GM23338 (cell line): ENCODE measurements around the gene SLCO4A1. TPM values are rescaled to one million over a fixed set of nuclear protein-coding genes. Genes with fewer than 3 reads are reported as not detected.

Experiments
- ATAC-seq: fragments of 200-7000 bp; cut with Tn5 transposase; 3 replicates; pipeline ENCODE4 v1.9.1; 2020
- DNase-seq: peaks from one replicate; pipeline ENCODE4 v3.0.0-alpha.2; 2015; ENCODE audit warnings: low spot score
- H2AFZ ChIP-seq: fragments of 200-600 bp; sonication (generic); 2 replicates; pipeline ENCODE4 v1.8.0; 2016; ENCODE audit warnings: antibody characterized with exemption, mild to moderate bottlenecking, moderate library complexity
- H3F3A ChIP-seq: fragments of 200-600 bp; sonication (generic); replicated peaks from 2 replicates; pipeline ENCODE4 v1.8.0; 2017; ENCODE audit warnings: antibody characterized with exemption, mixed run types, low read depth
- H3K27ac ChIP-seq: fragments of 200-600 bp; sonication (generic); 2 replicates; pipeline ENCODE4 v1.6.1; 2016; ENCODE audit warnings: low read depth
- H3K27me3 ChIP-seq: fragments of 200-600 bp; sonication (generic); 2 replicates; pipeline ENCODE4 v1.8.0; 2016; ENCODE audit warnings: mild to moderate bottlenecking, mixed run types, moderate library complexity; ENCODE audit not compliant: insufficient read depth
- H3K36me3 ChIP-seq: fragments of 200-600 bp; sonication (generic); 2 replicates; pipeline ENCODE4 v1.8.0; 2016; ENCODE audit warnings: mild to moderate bottlenecking; ENCODE audit not compliant: insufficient read depth
- H3K4me1 ChIP-seq: fragments of 200-600 bp; sonication (generic); 2 replicates; pipeline ENCODE4 v1.8.0; 2016; ENCODE audit warnings: mild to moderate bottlenecking, moderate library complexity; ENCODE audit not compliant: insufficient read depth
- H3K4me2 ChIP-seq: fragments of 200-600 bp; sonication (generic); 2 replicates; pipeline ENCODE4 v1.7.1; 2017; ENCODE audit warnings: mixed run types
- H3K4me3 ChIP-seq: fragments of 200-600 bp; sonication (generic); 2 replicates; pipeline ENCODE4 v1.6.1; 2016; ENCODE audit warnings: mixed run types
- H3K79me2 ChIP-seq: fragments of 200-600 bp; sonication (generic); replicated peaks from 2 replicates; pipeline ENCODE4 v1.8.0; 2017; ENCODE audit warnings: mild to moderate bottlenecking; ENCODE audit not compliant: insufficient read depth
- H3K9me2 ChIP-seq: fragments of 200-600 bp; sonication (generic); 2 replicates; pipeline ENCODE4 v1.8.0; 2017; ENCODE audit not compliant: insufficient read depth
- H4K20me1 ChIP-seq: fragments of 200-600 bp; sonication (generic); replicated peaks from 2 replicates; pipeline ENCODE4 v1.8.0; 2017; ENCODE audit warnings: mild to moderate bottlenecking; ENCODE audit not compliant: insufficient read depth
- H3K27ac Mint-ChIP-seq: 2 replicates; pipeline ENCODE4 v1.8.0; 2020; ENCODE audit warnings: inconsistent platforms, mild to moderate bottlenecking, moderate library complexity, mixed read lengths
- H3K27me3 Mint-ChIP-seq: 3 replicates; pipeline ENCODE4 v1.8.0; 2022; ENCODE audit warnings: low read depth, mild to moderate bottlenecking, moderate library complexity, mixed read lengths, inconsistent platforms; ENCODE audit not compliant: insufficient read depth, poor library complexity
- H3K36me3 Mint-ChIP-seq: 3 replicates; pipeline ENCODE4 v1.8.0; 2021; ENCODE audit warnings: low read depth, mild to moderate bottlenecking, inconsistent platforms, moderate library complexity, mixed read lengths
- H3K4me1 Mint-ChIP-seq: 3 replicates; pipeline ENCODE4 v1.8.0; 2020; ENCODE audit warnings: mild to moderate bottlenecking, inconsistent platforms, mixed read lengths
- H3K4me3 Mint-ChIP-seq: 3 replicates; pipeline ENCODE4 v1.8.0; 2021; ENCODE audit warnings: moderate library complexity, mild to moderate bottlenecking, inconsistent platforms, mixed read lengths
- H3K9me3 Mint-ChIP-seq: 3 replicates; pipeline ENCODE4 v1.8.0; 2020; ENCODE audit warnings: moderate library complexity, mild to moderate bottlenecking, inconsistent platforms, mixed read lengths
- CREB1 ChIP-seq: fragments of 250-450 bp; sonication (Bioruptor Pico); IDR thresholded peaks from 2 replicates; pipeline ENCODE4 v1.5.0; 2020; ENCODE audit warnings: low read depth, mild to moderate bottlenecking, moderate library complexity
- ETS1 ChIP-seq: IDR thresholded peaks from 2 replicates; pipeline ENCODE4 v1.6.1; 2016; ENCODE audit warnings: antibody characterized with exemption
- EZH2 ChIP-seq: fragments of 200-600 bp; sonication (generic); IDR thresholded peaks from one replicate; pipeline ENCODE4 v1.8.0; 2017; ENCODE audit warnings: antibody characterized with exemption, mild to moderate bottlenecking, low read depth; ENCODE audit not compliant: unreplicated experiment
- EZH2phosphoT487 ChIP-seq: fragments of 200-600 bp; sonication (generic); IDR thresholded peaks from one replicate; pipeline ENCODE4 v1.8.1; 2018; ENCODE audit warnings: antibody characterized with exemption; ENCODE audit not compliant: unreplicated experiment
- JUNB ChIP-seq: IDR thresholded peaks from one replicate; pipeline ENCODE4 v1.6.1; 2016; ENCODE audit warnings: antibody characterized with exemption; ENCODE audit not compliant: unreplicated experiment
- NANOG ChIP-seq: IDR thresholded peaks from 2 replicates; pipeline ENCODE4 v1.6.1; 2016; ENCODE audit warnings: antibody characterized with exemption, borderline replicate concordance
- POLR2AphosphoS5 ChIP-seq: IDR thresholded peaks from 2 replicates; pipeline ENCODE4 v1.6.1; 2016; ENCODE audit warnings: antibody characterized with exemption, low read depth
- ZNF331 ChIP-seq: fragments of 250-450 bp; sonication (Bioruptor Pico); IDR thresholded peaks from 2 replicates; pipeline ENCODE4 v1.5.0; 2020; ENCODE audit warnings: low read depth, mild to moderate bottlenecking, moderate library complexity
- polyA plus RNA-seq: library from polyadenylated mRNA; unstranded; fragments of >200 nt; fragmentation: Nextera tagmentation; extraction: Ambion mirVana; gene quantifications from 2 replicates; pipeline ENCODE4 v1.2.1, GENCODE V29; 2016
- total RNA-seq: library from RNA; depleted of rRNA; stranded (reverse); fragments of >200 nt; shearing (Covaris generic); gene quantifications from 2 replicates; pipeline ENCODE4 v1.2.3, GENCODE V29; 2014
- TF ChIP-seq, protein P1 (sequence below): IDR thresholded peaks from one replicate; pipeline ENCODE4 v1.6.1; 2018; ENCODE audit warnings: antibody characterized with exemption; ENCODE audit not compliant: unreplicated experiment
- TF ChIP-seq, protein P2 (sequence below): fragments of 250-450 bp; sonication (Bioruptor Pico); IDR thresholded peaks from 2 replicates; pipeline ENCODE4 v1.5.0; 2020; ENCODE audit warnings: mild to moderate bottlenecking, moderate library complexity

Gene SLCO4A1
- total and polyA plus RNA-seq, 2 experiments from 2014 or later: 28.5 to 41.6 TPM

DNA sequence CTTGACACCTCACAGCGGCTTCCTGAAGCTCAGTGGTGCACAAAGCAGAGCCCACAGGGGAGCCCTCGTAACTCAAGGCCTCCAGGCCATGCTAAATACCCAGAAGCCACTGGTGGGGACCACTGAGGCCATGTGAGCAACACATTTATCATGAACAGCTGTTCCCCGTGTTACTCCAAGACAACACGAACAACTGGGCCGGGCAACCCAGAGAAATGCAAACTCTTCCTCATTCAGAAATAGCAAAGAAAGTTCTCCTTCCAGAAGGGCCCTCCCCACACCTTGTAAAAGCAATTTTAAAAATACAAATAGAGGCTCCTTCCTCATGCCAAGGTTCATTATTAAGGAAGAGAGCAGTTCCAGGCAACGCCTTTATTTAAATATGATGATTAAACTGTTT, 36.3 kb upstream of the SLCO4A1 start:
- Histone ChIP-seq H3K9me2 (no peaks in the 10 kb centered on the region), H3K27me3 (no peaks in the 10 kb centered on the region), H3K36me3 (no peaks in the 10 kb centered on the region), H3K4me1 (peaks cover 21% of the 10 kb centered on the region), H3K79me2 (no peaks in the 10 kb centered on the region), H3K27ac (peak overlapping the region; percentile 24), H3K4me2 (peak overlapping the region; percentile 37), H4K20me1 (no peaks in the 10 kb centered on the region), H2AFZ (no peak overlapping the region), H3F3A (peaks cover 26% of the 10 kb centered on the region; the same call in 1 of the 2 replicates), H3K4me3 (peak overlapping the region; percentile 1; the same call in 1 of the 2 replicates)
- H3K4me3 Mint-ChIP-seq: peak overlapping the region; percentile 38
- H3K9me3 Mint-ChIP-seq: peaks cover 4% of the 10 kb centered on the region; the same call in 1 of the 3 replicates
- H3K27me3 Mint-ChIP-seq: peaks cover 10% of the 10 kb centered on the region
- TF ChIP-seq, protein P1, sequence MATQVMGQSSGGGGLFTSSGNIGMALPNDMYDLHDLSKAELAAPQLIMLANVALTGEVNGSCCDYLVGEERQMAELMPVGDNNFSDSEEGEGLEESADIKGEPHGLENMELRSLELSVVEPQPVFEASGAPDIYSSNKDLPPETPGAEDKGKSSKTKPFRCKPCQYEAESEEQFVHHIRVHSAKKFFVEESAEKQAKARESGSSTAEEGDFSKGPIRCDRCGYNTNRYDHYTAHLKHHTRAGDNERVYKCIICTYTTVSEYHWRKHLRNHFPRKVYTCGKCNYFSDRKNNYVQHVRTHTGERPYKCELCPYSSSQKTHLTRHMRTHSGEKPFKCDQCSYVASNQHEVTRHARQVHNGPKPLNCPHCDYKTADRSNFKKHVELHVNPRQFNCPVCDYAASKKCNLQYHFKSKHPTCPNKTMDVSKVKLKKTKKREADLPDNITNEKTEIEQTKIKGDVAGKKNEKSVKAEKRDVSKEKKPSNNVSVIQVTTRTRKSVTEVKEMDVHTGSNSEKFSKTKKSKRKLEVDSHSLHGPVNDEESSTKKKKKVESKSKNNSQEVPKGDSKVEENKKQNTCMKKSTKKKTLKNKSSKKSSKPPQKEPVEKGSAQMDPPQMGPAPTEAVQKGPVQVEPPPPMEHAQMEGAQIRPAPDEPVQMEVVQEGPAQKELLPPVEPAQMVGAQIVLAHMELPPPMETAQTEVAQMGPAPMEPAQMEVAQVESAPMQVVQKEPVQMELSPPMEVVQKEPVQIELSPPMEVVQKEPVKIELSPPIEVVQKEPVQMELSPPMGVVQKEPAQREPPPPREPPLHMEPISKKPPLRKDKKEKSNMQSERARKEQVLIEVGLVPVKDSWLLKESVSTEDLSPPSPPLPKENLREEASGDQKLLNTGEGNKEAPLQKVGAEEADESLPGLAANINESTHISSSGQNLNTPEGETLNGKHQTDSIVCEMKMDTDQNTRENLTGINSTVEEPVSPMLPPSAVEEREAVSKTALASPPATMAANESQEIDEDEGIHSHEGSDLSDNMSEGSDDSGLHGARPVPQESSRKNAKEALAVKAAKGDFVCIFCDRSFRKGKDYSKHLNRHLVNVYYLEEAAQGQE: no peak
- TF ChIP-seq EZH2 (no peak), POLR2AphosphoS5 (no peak), ETS1 (no peak), JUNB (no peak), CREB1 (CRISPR knock-in tag) (no peak), ZNF331 (no peak), NANOG (no peak), EZH2phosphoT487 (no peak)
- TF ChIP-seq, protein P2, sequence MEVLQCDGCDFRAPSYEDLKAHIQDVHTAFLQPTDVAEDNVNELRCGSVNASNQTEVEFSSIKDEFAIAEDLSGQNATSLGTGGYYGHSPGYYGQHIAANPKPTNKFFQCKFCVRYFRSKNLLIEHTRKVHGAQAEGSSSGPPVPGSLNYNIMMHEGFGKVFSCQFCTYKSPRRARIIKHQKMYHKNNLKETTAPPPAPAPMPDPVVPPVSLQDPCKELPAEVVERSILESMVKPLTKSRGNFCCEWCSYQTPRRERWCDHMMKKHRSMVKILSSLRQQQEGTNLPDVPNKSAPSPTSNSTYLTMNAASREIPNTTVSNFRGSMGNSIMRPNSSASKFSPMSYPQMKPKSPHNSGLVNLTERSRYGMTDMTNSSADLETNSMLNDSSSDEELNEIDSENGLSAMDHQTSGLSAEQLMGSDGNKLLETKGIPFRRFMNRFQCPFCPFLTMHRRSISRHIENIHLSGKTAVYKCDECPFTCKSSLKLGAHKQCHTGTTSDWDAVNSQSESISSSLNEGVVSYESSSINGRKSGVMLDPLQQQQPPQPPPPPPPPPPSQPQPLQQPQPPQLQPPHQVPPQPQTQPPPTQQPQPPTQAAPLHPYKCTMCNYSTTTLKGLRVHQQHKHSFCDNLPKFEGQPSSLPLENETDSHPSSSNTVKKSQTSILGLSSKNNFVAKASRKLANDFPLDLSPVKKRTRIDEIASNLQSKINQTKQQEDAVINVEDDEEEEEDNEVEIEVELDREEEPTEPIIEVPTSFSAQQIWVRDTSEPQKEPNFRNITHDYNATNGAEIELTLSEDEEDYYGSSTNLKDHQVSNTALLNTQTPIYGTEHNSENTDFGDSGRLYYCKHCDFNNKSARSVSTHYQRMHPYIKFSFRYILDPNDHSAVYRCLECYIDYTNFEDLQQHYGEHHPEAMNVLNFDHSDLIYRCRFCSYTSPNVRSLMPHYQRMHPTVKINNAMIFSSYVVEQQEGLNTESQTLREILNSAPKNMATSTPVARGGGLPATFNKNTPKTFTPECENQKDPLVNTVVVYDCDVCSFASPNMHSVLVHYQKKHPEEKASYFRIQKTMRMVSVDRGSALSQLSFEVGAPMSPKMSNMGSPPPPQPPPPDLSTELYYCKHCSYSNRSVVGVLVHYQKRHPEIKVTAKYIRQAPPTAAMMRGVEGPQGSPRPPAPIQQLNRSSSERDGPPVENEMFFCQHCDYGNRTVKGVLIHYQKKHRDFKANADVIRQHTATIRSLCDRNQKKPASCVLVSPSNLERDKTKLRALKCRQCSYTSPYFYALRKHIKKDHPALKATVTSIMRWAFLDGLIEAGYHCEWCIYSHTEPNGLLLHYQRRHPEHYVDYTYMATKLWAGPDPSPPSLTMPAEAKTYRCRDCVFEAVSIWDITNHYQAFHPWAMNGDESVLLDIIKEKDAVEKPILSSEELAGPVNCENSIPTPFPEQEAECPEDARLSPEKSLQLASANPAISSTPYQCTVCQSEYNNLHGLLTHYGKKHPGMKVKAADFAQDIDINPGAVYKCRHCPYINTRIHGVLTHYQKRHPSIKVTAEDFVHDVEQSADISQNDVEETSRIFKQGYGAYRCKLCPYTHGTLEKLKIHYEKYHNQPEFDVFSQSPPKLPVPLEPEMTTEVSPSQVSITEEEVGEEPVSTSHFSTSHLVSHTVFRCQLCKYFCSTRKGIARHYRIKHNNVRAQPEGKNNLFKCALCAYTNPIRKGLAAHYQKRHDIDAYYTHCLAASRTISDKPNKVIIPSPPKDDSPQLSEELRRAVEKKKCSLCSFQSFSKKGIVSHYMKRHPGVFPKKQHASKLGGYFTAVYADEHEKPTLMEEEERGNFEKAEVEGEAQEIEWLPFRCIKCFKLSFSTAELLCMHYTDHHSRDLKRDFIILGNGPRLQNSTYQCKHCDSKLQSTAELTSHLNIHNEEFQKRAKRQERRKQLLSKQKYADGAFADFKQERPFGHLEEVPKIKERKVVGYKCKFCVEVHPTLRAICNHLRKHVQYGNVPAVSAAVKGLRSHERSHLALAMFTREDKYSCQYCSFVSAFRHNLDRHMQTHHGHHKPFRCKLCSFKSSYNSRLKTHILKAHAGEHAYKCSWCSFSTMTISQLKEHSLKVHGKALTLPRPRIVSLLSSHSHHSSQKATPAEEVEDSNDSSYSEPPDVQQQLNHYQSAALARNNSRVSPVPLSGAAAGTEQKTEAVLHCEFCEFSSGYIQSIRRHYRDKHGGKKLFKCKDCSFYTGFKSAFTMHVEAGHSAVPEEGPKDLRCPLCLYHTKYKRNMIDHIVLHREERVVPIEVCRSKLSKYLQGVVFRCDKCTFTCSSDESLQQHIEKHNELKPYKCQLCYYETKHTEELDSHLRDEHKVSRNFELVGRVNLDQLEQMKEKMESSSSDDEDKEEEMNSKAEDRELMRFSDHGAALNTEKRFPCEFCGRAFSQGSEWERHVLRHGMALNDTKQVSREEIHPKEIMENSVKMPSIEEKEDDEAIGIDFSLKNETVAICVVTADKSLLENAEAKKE (CRISPR knock-in tag): no peak
- H3K27ac Mint-ChIP-seq: peak overlapping the region; percentile 44
- no peaks in the 10 kb centered on the region; the same call in 2 of the 3 replicates for H3K36me3 Mint-ChIP-seq
- peaks cover 44% of the 10 kb centered on the region for H3K4me1 Mint-ChIP-seq
- no peak for DNase-seq
- no peak for ATAC-seq
